SKM-1 treated with dmso at 0.1 percent for 144 hours (cell line): ENCODE measurements around the gene CIAPIN1.
A peak's percentile ranks its signal among the peaks of the same experiment; 100 is the strongest.
"Not testable (repeated sequence)": the region's sequence is repeated elsewhere in the genome, so short reads cannot be mapped to it uniquely, and the experiment has no call there.

ENCODE experiments used
- DNase-seq: peaks from one replicate; lab custom pipeline; 2025; ENCODE audit not compliant: unreplicated experiment; lab: John Stamatoyannopoulos, UW

CIAPIN1 gene

DNA sequence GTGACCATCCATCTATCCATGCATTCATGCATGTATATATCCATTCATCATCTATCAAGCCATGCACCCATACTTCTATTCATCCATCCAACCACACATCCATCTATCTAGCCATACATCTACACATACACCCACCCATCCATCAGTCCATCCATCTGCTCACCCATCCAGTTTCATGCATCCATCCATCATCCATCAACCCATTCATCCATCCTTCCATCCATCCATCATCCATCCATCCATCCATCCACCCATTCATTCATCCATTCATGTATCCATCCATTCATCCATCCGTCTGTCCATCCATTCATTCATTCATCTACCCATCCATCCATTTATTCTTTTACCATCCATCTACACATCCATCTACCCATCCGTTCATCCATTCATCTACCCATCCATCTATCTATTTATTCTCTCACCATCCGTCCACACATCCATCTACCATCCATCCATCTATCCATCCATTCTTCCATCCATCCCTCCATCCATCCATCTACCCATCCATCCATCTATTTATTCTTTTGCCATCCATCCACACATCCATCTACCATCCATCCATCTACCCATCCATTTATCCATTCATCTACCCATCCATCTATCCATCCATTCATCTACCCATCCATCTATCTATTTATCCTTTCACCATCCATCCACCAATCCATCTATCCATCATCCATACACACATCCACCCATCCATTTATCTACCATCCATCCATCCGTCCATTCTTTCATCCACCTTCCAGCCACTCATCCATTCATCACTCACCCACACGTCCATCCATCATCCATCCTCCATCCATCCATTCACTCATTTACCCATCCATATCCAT, 39.4 kb downstream of the CIAPIN1 start:
- DNase-seq, result no peak

GRCh38 chr16:57406881-57407280, 40.3 kb downstream of the CIAPIN1 start:
- DNase-seq, result peak; percentile 6

- DNase-seq, result no peak
Observed at GRCh38 chr16:57405097-57405496, 42.1 kb downstream of the CIAPIN1 start.

DNA sequence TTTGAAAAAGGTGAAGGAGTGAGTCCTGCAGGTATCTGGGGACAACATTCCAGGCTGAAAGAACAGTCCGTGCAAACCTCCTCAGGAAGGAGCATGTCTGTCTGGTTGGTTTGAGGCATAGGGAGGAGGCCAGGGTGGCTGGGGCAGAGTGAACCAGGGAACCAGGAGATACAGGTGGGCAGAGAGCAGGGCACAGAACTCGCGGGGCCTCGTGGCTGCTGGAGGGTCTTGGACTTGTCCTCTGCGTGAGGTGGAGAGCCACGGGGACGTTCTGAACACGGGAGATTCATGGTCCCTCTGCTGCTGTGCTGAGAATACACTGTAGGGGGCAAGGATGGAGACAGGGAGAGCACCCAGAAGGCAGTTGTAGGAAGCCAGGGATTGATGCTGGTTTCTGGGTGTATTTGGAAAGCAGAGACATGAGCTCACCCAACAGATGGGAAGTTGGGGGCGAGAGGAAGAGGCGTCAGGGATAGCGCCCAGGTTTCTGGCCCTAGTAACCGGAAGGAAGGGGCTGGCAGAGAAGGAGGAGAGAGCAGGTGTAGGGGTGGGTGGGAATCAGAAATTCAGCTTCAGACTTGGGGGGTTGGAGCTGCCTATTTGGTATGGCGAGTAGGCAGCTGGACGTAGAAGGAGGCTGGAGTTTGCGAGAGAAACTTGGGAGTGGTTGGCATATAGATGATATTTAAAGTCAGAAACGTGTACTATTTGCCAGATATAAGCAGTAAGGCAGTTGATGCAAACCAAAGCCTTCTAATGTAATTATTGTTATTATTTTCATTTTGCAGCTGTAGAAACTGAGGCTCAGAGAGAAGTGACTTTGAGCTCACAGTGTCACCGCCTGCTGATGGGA, 43.0 kb downstream of the CIAPIN1 start, which contains the start of gene CCL17:
TSS of gene CCL17 (plus strand) at position 803 of the 853 bp plus-strand sequence. CDS start 9,166 bp downstream, outside the sequence.
- DNase-seq, result no peak

DNA sequence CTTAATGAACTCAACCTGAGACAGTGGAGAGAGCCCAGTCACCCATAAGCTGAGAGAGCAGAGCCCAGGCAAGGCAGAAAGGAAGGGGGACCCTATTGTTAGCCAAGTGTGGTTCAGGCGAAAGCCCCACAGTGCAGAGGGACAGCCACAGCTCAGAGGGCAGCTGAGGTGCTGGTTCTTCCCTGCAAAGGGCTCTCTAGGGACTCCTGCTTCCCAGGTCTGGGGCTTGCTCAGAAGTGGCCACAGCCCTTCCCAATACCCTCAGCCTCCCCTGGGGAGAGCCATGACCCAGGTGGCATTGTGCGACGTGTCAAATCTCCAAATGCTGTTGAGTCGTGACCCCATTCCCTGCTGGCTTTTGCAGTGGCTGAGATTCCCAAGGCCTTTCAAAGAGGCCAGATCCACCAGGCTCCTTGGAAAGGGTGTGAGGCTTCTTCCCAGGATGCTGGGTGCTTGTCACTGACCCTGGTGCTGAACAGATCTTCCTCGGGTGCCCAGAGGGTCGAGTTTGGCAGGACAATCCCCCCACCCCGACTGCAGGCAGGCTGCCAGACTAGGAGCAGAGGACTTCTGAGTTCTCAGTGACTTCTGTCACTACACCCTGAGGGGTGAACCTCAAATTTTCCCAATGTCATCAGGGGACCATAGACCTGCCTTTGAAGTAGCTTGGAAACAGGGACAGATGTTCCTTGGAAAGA, 45.1 kb downstream of the CIAPIN1 start:
- no peak for DNase-seq

GRCh38 chr16:57397493-57397892, 49.7 kb downstream of the CIAPIN1 start:
- DNase-seq, result not testable (repeated sequence)

- no peak for DNase-seq
Observed at GRCh38 chr16:57396786-57397185, 50.4 kb downstream of the CIAPIN1 start.

- DNase-seq, result no peak
Observed at GRCh38 chr16:57395026-57395425, 52.2 kb downstream of the CIAPIN1 start.

DNA sequence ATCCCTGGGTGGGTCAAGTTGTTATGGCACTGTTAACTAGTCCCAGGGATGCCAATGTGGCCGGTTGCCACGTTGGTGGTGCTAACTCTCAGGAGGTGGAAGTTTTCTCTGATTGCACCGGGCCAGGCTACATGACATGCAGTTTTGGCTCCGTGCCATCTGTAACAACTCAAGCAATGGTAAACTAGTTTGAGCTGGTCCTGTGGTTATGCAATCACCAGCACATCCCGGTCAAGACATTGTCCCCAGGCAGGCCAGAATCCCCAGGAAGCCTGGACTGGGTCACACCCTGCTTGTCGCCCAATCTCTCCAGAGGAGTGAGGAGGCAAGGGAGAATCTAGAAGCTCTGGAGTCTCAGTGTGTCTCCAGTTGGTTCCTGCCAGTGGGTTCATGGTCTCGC, 52.7 kb downstream of the CIAPIN1 start:
- no peak for DNase-seq

GRCh38 chr16:57392694-57393093, 54.5 kb downstream of the CIAPIN1 start:
- no peak for DNase-seq

- no peak for DNase-seq
Observed at GRCh38 chr16:57391708-57392107, 55.5 kb downstream of the CIAPIN1 start.

DNA sequence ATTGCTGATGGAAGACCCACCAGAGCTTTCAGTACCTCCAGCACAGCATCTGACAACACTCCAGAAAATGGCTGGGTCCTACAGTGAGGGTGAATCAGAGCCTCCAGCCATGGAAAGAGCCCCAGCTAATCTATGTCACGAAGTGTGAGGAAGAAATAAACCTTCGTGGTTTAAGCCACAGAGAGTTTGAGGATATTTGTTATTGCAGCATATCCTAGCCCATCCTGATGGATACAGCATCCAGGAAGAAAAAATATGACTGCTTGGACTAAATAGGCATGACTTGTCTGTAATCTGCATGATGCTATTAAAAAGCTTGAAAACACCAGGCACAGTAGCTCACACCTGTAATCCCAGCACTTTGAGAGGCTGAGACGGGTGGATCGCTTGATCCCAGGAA, 55.9 kb downstream of the CIAPIN1 start:
- DNase-seq, result no peak

- no peak for DNase-seq
Observed at GRCh38 chr16:57390636-57391295, 56.4 kb downstream of the CIAPIN1 start.

DNA sequence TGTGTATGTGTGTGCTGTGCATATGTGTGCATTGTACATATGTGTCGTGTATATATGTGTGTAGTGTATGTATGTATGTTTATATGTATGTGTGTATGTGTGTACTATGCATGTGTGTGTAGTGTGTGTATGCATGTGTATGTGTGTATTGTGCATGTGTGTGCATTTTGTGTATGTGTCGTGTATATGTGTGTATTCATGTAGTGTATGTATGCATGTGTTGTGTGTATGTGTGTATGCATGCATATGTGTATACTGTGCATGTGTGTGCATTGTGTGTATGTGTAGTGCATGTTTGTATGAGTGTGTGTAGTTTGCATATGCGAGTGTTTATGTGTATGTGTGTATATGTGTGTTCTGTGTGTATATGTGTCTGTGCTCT, 58.1 kb downstream of the CIAPIN1 start:
- no peak for DNase-seq

DNA sequence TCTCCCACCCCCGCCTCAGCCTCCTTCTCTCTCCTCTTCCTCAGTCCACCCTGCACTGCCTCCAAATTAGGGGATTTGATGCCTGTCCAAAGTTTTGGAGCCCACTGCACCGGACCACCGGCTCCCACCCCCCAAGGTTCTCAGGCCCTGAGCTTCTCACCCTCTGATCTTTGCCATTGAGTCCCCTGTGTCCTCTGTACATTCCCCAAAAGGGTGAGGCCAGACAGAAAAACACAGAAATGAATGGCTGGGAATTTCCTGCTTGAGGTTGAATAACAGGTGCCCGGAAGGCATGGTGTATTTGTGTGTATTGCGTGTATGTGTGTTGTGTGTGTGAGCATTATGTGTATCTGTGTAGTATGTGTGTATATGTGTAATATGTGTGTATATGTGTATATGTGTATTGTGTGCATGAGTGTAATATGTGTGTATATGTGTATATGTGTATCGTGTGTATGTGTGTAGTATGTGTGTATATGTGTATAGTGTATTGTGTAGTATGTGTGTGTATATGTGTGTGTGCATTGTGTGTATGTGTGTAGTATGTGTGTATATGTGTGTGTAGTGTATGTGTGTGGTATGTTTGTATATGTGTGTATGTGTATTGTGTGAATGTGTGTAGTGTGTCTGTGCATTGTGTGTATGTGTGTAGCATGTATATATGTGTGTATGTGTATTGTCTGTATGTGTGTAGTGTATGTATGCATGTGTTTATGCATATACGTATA, 58.7 kb downstream of the CIAPIN1 start:
- DNase-seq, result no peak

DNA sequence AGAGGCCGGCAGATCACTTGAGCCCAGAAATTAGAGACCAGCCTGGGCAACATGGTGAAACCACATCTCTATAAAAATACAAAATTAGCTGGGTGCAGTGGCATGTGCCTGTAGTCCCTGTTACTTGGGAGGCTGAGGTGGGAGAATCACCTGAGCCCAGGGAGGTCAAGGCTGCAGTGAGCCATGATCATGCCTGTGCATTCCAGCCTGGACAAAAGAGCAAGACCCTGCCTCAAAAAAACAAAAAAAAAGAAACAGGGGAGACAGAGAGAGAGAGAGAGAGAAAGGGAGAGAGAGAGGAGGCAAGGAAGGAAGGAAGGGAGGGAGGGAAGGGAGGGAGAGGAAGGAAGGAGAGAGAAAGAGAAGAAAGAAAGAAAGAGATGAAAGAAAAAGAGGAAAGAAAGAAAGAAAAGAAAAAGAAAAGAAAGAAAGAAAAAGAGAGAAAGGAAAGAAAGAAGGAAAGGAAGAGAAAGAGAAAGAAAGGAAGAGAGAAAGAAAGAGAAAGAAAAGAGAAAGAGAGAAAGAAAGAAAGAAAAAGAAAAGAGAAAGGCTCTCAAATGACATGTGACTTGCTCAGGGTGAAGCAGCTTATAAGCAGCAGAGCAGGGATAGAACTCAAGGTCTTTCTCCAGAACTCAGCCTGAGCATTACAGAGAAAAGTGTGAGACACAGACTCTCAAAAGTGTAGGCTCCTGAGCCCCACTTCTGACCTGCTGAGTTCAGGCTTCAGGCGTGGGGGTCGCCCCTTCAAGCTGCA, 59.4 kb downstream of the CIAPIN1 start:
- no peak for DNase-seq

GRCh38 chr16:57386381-57386951, 60.7 kb downstream of the CIAPIN1 start:
- DNase-seq, result no peak

DNA sequence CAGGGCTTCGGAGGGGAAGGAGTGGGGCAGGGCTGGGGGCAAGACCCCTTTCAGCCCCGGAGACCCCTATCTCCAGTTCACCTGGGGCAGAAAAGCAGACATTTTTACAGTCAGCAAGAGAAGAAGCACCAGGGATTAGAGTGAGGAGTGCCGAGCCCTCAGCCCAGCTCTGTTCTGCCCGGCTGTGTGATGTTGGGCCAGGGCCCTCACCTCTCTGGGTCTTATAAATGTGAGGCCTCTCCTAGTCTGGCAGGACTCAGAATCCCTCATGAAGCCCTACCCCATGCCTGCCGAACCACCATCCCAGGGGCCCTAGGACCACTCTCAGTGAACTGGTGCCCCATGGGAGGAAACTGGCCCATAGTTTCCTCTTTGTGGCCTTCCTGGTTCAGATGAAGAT, 62.1 kb downstream of the CIAPIN1 start:
- DNase-seq, result no peak
